Suprapubic skin (tissue), 4 donors: ENCODE results near the gene KAZALD1. TPM values are rescaled to one million over a fixed set of nuclear protein-coding genes. Genes with fewer than 3 reads are reported as not detected.
A peak's percentile ranks its signal among the peaks of the same experiment; 100 is the strongest.

Source experiments
- DNase-seq, 2 donors: peaks; one replicate each; pipeline ENCODE4 v3.0.0-alpha.2; 2019; ENCODE audit warnings: low spot score in 2 of 2
- H3K27ac ChIP-seq: fragments of 200-600 bp; sonication (generic); one replicate; pipeline ENCODE4 v1.5.1; 2019
- H3K27me3 ChIP-seq: fragments of 200-600 bp; sonication (generic); one replicate; pipeline ENCODE4 v1.5.1; 2019
- H3K36me3 ChIP-seq: fragments of 200-600 bp; sonication (generic); one replicate; pipeline ENCODE4 v1.5.1; 2019
- H3K4me1 ChIP-seq: fragments of 200-600 bp; sonication (generic); one replicate; pipeline ENCODE4 v1.5.1; 2019
- H3K4me3 ChIP-seq: fragments of 200-600 bp; sonication (generic); one replicate; pipeline ENCODE4 v1.5.1; 2019; ENCODE audit warnings: mild to moderate bottlenecking
- H3K9me3 ChIP-seq: fragments of 200-600 bp; sonication (generic); one replicate; pipeline ENCODE4 v1.5.1; 2019
- CTCF ChIP-seq, 2 donors: fragments of 200-600 bp in 1 of 2; fragments of 450-650 bp in 1 of 2; sonication (generic) in 1 of 2; IDR thresholded peaks; one replicate each; pipeline ENCODE4 v1.5.1; 2016 to 2019; ENCODE audit warnings: antibody characterized with exemption in 2 of 2, mild to moderate bottlenecking in 1 of 2, moderate library complexity in 1 of 2
- EP300 ChIP-seq: sonication (generic); formaldehyde crosslinking; IDR thresholded peaks from one replicate; pipeline ENCODE4 v1.6.1; 2017; ENCODE audit warnings: antibody characterized with exemption
- POLR2A ChIP-seq, 2 donors: fragments of 450-650 bp; IDR thresholded peaks; one replicate each; pipeline ENCODE4 v1.6.1; 2017; ENCODE audit warnings: antibody characterized with exemption in 2 of 2, mild to moderate bottlenecking in 2 of 2, moderate library complexity in 2 of 2
- POLR2AphosphoS5 ChIP-seq, 3 donors: sonication (generic); formaldehyde crosslinking; IDR thresholded peaks; one replicate each; pipeline ENCODE4 v1.6.1; 2017; ENCODE audit warnings: antibody characterized with exemption in 3 of 3
- WGBS: methylation state at CpG from one replicate; pipeline ENCODE4 v1.1.5; 2018; 5-methylcytosine and 5-hydroxymethylcytosine counted together
- total RNA-seq, 4 donors: library from RNA; depleted of rRNA; stranded (reverse); fragments of >200 nt; gene quantifications; one replicate each; pipeline ENCODE4 v1.1.0, GENCODE V29; 2016

KAZALD1 gene
- total RNA-seq, 4 donors from 2014 or later = 1.6 to 4.2 (median 2.5) TPM

GRCh38 chr10:101055411-101055810 lies 6.4 kb upstream of the KAZALD1 start:
- Histone ChIP-seq H3K36me3 (no peaks in the 10 kb centered on the region), H3K4me1 (peaks cover 14% of the 10 kb centered on the region), H3K27me3 (peaks cover 6% of the 10 kb centered on the region), H3K9me3 (no peaks in the 10 kb centered on the region), H3K27ac (no peak overlapping the region), H3K4me3 (no peak overlapping the region)
- 94% methylated on average over 4 of the region's 4 CpGs for WGBS
- TF ChIP-seq POLR2A (IDR thresholded peaks at IDR 0.05) (no peak), EP300 (no peak), CTCF (IDR thresholded peaks at IDR 0.05) (no peak), POLR2AphosphoS5 (IDR thresholded peaks at IDR 0.05) (no peak)
- no peak for DNase-seq

- TF ChIP-seq POLR2AphosphoS5 (IDR thresholded peaks at IDR 0.05) = no peak
- TF ChIP-seq EP300 = no peak
- TF ChIP-seq POLR2A (IDR thresholded peaks at IDR 0.05) = no peak
- no peak for TF ChIP-seq CTCF (IDR thresholded peaks at IDR 0.05)
- H3K4me1 ChIP-seq = peaks cover 15% of the 10 kb centered on the region
- no peak overlapping the region for H3K27ac ChIP-seq
- H3K36me3 ChIP-seq = no peaks in the 10 kb centered on the region
- no peaks in the 10 kb centered on the region for H3K27me3 ChIP-seq
- no peaks in the 10 kb centered on the region for H3K9me3 ChIP-seq
- no peak for DNase-seq
- 96% methylated on average over 4 of the region's 4 CpGs for WGBS
- no peak overlapping the region for H3K4me3 ChIP-seq
These were observed 5.2 kb upstream of the KAZALD1 start for GRCh38 chr10:101056365-101057151.

GRCh38 chr10:101060036-101060950 lies 1.5 kb upstream of the KAZALD1 start:
- Histone ChIP-seq H3K27me3 (peaks cover 15% of the 10 kb centered on the region), H3K36me3 (no peaks in the 10 kb centered on the region), H3K9me3 (no peaks in the 10 kb centered on the region), H3K27ac (peak overlapping the region; percentile 89), H3K4me3 (peak overlapping the region; percentile 66), H3K4me1 (peaks cover 41% of the 10 kb centered on the region)
- TF ChIP-seq POLR2A (IDR thresholded peaks at IDR 0.05) (no peak), CTCF (IDR thresholded peaks at IDR 0.05) (peak; percentile 77 to 85), EP300 (no peak), POLR2AphosphoS5 (IDR thresholded peaks at IDR 0.05) (peak in 1 of 3 donors; percentile 51)
- peak; percentile 95 to 96 for DNase-seq
- WGBS = under 1% methylated on average over 35 of the region's 37 CpGs

- H3K4me3 ChIP-seq = peak overlapping the region; percentile 66
- no peak for TF ChIP-seq CTCF (IDR thresholded peaks at IDR 0.05)
- TF ChIP-seq POLR2AphosphoS5 (IDR thresholded peaks at IDR 0.05) = no peak
- WGBS = 3% methylated on average over 32 of the region's 67 CpGs
- H3K4me1 ChIP-seq = peaks cover 49% of the 10 kb centered on the region
- DNase-seq = peak; percentile 76 to 95
- no peaks in the 10 kb centered on the region for H3K36me3 ChIP-seq
- H3K9me3 ChIP-seq = no peaks in the 10 kb centered on the region
- H3K27ac ChIP-seq = peak overlapping the region; percentile 89
- peaks cover 15% of the 10 kb centered on the region for H3K27me3 ChIP-seq
These were observed 702 bp upstream of the KAZALD1 start for GRCh38 chr10:101060951-101061623.
